A172 (cell line): Measurements from ENCODE around the gene SUN2. TPM values are rescaled to one million over a fixed set of nuclear protein-coding genes. Genes with fewer than 3 reads are reported as not detected.

Experiments used
- DNase-seq: peaks from one replicate; pipeline ENCODE4 v3.0.0-alpha.2; 2015; ENCODE audit warnings: low spot score
- total RNA-seq: library from RNA; depleted of rRNA; stranded (reverse); fragments of >200 nt; shearing (Covaris generic); gene quantifications from 2 replicates; pipeline ENCODE4 v1.2.3, GENCODE V29; 2014

Gene SUN2
- total RNA-seq, 1 experiment from 2014 or later: 61.3 TPM

- no peak for DNase-seq
Observed at GRCh38 chr22:38735465-38736256, 20.1 kb downstream of the SUN2 start.

DNA sequence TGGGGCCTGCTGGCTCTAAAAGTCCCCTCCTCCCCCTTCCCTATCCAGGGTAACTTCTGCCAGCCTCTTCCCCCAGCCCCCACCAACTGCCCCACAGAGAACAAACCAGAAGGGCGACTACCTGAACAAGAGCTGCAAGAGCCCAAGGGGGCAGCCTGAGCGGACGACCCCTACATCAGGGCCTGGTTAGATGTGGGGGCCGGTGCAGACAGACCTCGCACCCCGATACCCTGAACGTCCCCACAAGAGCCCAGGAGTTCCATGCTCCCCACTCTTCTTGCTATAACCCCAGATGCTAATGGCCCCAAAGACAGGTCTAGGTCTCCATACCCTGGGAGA lies 20.7 kb downstream of the SUN2 start:
- no peak for DNase-seq

DNA sequence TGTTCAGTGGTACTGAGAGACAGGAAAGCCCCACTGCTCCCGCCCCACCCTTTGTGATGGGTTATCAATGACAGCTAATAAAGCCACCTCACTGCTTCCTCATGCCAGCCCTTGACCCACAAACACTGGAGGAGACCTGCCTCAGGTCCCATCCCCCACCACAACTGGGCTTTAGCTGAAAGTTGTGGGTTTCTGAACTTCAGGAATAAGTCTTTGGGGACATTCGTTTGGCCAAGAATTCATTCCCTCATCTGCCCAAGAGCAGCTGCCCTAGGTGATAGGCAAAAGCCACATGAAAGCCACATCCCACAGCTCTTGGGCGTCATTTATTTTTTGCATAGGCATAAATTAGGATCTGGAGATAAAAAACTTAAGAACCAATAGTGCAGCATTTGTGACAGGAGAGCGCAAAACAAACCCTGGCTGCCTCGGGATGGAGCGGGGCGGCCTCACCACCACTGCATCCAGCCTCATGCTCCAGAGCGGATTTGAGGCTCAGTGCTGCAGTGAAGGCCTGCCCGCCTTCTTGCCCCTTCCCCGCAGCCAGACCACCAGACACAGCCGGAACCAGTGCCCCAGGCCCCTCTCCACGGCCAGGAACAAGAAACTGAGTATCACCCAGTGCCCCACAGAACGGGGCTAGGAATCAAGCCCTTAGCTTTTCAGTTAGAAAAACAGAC lies 21.2 kb downstream of the SUN2 start:
- no peak for DNase-seq

DNA sequence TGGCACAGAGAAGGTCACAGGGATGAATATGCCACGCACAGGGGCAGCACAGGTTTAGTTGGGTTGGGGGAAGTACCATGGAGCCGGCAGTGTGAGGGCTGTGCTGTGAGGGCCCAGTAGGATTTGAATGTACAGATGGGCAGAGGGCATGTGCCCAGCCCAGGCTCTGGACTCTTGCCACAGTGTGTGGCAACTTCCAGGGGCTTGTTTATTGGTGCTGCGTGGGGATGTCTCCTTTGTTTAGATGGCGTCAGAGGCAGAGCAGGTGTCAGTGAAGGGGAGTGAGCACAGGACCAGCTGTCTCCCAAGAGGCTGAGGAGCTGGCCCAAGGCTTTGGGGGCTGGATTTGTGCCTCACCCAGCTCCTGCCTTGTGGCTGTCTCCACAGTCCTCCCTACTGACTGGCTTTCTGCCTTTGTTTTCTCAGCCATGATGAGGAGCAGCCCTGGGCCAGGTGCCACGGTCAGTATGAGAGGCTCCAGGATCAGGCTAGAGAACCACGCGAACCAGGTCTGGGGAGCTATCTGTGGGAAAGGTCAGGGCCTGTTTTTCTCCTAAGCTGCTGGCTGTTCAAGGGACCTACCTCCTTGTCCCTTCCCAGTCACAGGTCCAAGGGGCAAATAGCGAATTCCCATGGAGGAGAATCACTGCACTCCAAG lies 21.9 kb downstream of the SUN2 start:
- no peak for DNase-seq

- DNase-seq: no peak
Observed at GRCh38 chr22:38733329-38733723, 22.5 kb downstream of the SUN2 start.

- DNase-seq: no peak
Observed at GRCh38 chr22:38732251-38732815, 23.5 kb downstream of the SUN2 start.

DNA sequence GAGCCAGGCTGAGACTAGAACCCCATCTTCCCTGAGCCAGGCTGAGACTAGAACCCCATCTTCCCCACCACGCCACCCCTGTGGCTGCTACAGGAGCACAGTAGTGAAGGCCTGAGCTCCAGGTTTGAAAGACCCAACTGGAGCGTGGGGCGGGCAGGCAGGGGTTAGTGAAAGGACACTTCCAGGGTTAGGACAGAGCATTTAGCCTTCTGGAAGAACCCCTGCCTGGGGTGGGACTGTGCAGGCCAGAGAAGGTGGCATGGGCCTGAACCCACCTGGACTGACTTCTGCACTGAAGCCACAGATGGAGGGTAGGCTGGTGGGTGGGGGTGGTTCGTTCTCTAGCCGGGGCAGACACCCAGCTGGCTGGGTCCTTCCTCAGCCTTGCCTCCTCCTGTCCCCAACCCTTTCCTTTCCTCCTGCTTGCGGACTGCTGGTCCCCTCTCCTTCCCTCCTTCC lies 24.1 kb downstream of the SUN2 start:
- no peak for DNase-seq

GRCh38 chr22:38730411-38730871 lies 25.4 kb downstream of the SUN2 start:
- DNase-seq: no peak

DNA sequence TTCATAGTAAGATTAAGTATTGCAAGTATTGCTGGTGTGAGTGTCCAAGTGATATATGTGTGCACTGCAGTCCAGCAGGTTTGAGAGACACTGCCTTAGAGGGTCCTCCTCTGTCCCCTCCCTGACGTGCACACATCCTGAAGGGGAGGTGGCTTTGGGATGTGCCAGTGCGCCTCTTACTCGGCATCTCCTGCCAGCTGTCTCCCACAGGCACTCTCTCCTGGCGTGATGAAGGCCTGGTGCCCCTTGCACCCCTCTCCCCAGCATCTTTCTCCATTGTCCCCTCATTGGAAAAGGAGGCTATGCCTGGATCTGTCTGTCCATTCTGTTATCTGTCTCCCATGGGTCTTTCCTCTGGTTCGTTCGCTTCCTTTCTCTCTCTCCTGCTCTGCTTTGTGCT lies 25.9 kb downstream of the SUN2 start:
- no peak for DNase-seq

- DNase-seq: no peak
Observed at GRCh38 chr22:38728871-38729796, 26.7 kb downstream of the SUN2 start.

DNA sequence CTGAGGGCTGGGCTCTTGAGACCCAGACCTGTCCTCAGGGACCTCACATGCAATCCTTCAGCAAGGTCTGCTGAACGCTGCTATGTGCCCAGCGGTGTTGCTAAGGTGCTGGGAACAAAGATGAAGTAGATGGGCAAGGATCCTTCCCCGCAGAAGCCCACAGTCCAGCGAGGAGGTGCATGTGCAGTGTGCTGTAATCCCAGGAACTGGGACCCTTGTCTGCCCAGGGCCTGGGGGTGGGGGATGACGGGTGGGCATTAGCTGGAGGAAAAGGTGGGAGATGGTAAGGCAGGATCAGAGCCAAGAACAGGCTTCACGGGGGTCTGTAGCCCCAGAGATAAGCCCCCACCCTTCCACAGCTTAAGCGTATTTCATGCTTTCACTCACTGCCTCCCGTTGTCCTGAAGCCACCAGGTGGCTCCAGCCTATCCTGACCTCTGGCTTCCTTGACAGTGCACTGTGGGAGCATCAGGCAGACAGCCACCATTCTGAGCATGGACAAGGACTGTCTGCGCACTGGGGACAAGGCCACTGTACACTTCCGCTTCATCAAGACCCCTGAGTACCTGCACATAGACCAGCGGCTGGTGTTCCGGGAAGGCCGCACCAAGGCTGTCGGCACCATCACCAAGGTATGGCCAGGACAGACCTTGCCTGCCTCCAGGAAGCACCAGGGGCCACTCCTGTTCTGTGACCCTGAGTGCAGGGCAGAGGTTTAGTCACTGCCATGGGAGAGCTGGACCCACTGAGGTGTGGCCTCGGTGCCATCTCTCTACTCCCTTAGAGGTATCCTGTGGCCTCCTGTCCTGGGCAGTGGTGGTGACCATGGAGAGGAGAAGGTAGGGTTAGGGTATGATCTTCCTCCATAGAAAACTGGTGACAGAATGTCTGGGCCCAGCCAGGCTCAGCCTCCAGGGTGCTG lies 28.0 kb downstream of the SUN2 start:
- no peak for DNase-seq

DNA sequence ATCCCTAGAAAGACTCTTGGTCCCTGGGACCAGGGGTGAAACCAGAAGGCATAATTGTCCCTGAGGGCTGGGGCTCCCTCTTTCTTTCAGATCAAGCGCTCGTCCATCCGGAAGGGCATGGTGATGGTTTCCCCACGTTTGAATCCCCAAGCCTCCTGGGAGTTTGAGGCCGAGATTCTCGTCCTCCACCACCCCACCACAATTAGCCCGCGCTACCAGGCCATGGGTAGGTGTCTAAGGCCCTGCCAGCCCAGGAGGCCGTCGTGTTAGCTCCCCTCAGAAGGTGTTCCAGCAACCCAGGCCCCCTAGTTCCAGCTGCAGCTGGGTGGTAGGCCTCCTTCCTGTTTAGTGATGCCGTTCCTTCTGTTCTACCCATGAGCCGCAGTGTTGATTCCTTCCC lies 28.7 kb downstream of the SUN2 start:
- no peak for DNase-seq

- no peak for DNase-seq
Observed at GRCh38 chr22:38725900-38726655, 29.7 kb downstream of the SUN2 start.

- peak; percentile 44 for DNase-seq
Observed at GRCh38 chr22:38724926-38725571, 30.7 kb downstream of the SUN2 start.

DNA sequence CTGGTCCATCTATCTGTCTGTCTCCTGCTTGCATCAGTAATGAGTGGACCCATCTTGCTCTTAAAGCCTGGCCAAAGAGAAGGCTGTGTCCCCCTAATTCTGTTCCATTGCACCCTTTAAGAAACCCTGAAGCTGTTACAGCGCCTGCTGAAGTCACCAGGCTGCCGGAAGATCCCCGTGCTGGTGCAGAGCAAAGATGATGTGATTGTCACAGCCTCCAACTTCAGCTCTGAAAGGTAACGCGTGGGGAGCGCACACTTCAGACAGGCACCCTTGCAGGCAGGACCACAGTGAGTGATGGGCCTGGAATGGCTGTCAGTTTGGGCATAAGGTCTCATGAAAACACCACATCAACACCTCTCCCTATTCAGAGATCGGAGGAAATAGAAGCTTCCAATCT lies 31.6 kb downstream of the SUN2 start:
- DNase-seq: no peak

DNA sequence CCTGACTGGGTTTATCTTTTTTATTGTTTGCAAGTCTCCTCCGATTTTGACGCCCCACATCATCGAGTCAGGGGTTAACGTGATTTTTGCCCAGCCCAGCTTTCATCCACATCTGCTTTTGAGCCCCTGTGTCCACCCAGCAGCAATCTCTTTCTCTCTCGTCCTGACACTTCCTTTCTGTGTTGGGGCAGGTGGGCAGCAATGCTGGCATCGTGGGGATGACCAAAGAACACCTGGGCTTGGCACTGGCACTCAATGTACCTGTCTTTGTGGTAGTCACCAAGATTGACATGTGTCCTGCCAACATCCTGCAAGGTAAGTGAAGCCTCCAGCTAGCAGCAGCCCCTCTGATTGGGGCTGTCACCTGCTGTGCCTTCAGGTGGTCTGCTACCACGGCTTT lies 34.2 kb downstream of the SUN2 start:
- no peak for DNase-seq

GRCh38 chr22:38720350-38720749 lies 35.4 kb downstream of the SUN2 start:
- DNase-seq: no peak

GRCh38 chr22:38719196-38719595 lies 36.6 kb downstream of the SUN2 start:
- no peak for DNase-seq

DNA sequence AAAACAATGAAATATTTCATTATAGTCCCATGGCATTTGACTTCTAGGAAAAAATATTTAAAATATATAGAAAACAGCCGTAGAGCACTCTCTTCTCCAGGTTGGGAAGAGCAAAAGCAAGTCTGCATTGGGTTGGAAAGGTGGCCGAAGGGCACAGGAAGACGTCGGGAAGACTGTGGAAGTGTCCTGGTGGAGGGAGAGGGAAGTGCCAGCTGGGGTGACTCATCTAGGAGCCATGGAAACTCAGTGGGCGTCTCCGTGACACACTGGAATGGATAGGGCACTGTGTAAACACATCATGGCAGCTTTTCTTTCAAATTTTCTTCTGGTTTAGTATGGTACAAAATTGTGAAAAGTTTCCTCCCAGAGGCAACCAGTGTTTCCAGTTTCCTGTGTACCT lies 37.4 kb downstream of the SUN2 start:
- peak; percentile 83 for DNase-seq
